K562 (cell line): ENCODE measurements around the gene SLC25A31. TPM values are rescaled to one million over a fixed set of nuclear protein-coding genes. Genes with fewer than 3 reads are reported as not detected.
A peak's percentile ranks its signal among the peaks of the same experiment; 100 is the strongest.

Experiments used
- CEBPB ChIP-seq: fragments of 450-650 bp; IDR thresholded peaks from 2 replicates; pipeline ENCODE4 v1.6.1; 2016; ENCODE audit warnings: missing genetic modification characterization, missing compliant biosample characterization
- DDX20 ChIP-seq: fragments of 450-650 bp; IDR thresholded peaks from 2 replicates; pipeline ENCODE4 v1.6.1; 2016; ENCODE audit warnings: missing genetic modification characterization, low read depth, mild to moderate bottlenecking, missing compliant biosample characterization, moderate library complexity
- E2F3 ChIP-seq: fragments of 250-450 bp; sonication (Bioruptor Pico); IDR thresholded peaks from 2 replicates; pipeline ENCODE4 v1.4.0; 2020; ENCODE audit warnings: mild to moderate bottlenecking
- JUNB ChIP-seq: fragments of 450-650 bp; formaldehyde crosslinking; conservative IDR thresholded peaks from 2 replicates; pipeline ENCODE4 v1.4.0; 2020; ENCODE audit warnings: mild to moderate bottlenecking
- MBD2 ChIP-seq: sonication (generic); IDR thresholded peaks from 2 replicates; pipeline ENCODE4 v1.6.1; 2016; ENCODE audit warnings: low read depth, borderline replicate concordance
- MCM3 ChIP-seq: fragments of 450-650 bp; IDR thresholded peaks from 2 replicates; pipeline ENCODE4 v1.6.1; 2016
- MYBL2 ChIP-seq, 2 experiments: fragments of 450-650 bp in 1 of 2; sonication (generic) in 1 of 2; formaldehyde crosslinking in 1 of 2; IDR thresholded peaks; 2 replicates each; pipeline versions ENCODE4 v1.6.1 to v1.8.1; 2017 to 2022; ENCODE audit warnings: borderline replicate concordance in 1 of 2, inconsistent platforms in 1 of 2, low read depth in 1 of 2, mild to moderate bottlenecking in 1 of 2, missing genetic modification reagents in 1 of 2, moderate library complexity in 1 of 2
- NCOR1 ChIP-seq: fragments of 450-650 bp; IDR thresholded peaks from 2 replicates; pipeline ENCODE4 v1.6.1; 2016; ENCODE audit warnings: mild to moderate bottlenecking, moderate library complexity
- NEUROD1 ChIP-seq: fragments of 150-350 bp; IDR thresholded peaks from 2 replicates; pipeline ENCODE4 v1.6.1; 2014; ENCODE audit warnings: borderline replicate concordance, low read length, low read depth; ENCODE audit not compliant: partially characterized antibody
- NR2C1 ChIP-seq, 2 experiments: fragments of 450-650 bp; IDR thresholded peaks; 2 replicates each; pipeline ENCODE4 v1.6.1; 2017; ENCODE audit warnings: mild to moderate bottlenecking in 2 of 2, antibody characterized with exemption in 1 of 2, inconsistent platforms in 1 of 2, missing compliant biosample characterization in 1 of 2, missing genetic modification characterization in 1 of 2
- SMC3 ChIP-seq: conservative IDR thresholded peaks from 2 replicates; pipeline ENCODE4 v1.6.1; 2011; ENCODE audit warnings: low read depth, low read length, improper control_type of control experiment; ENCODE audit not compliant: insufficient read depth
- TBL1XR1 ChIP-seq, 2 experiments: IDR thresholded peaks; 2 replicates each; pipeline ENCODE4 v1.6.1; 2012; ENCODE audit warnings: improper control_type of control experiment in 2 of 2, low read length in 2 of 2, mild to moderate bottlenecking in 1 of 2
- TCF7L2 ChIP-seq: fragments of 150-350 bp; IDR thresholded peaks from 2 replicates; pipeline ENCODE4 v1.6.1; 2016; ENCODE audit warnings: low read depth, mild to moderate bottlenecking, low read length, moderate library complexity
- ZNF583 ChIP-seq: fragments of 250-450 bp; sonication (Bioruptor Pico); IDR thresholded peaks from 2 replicates; pipeline ENCODE4 v1.4.0; 2020
- polyA plus RNA-seq, 8 experiments: library from polyadenylated mRNA; depleted of rRNA in 4 of 8; stranded (reverse) in 5 of 8; unstranded in 3 of 8; fragments of >200 nt; fragmentation: Nextera tagmentation in 2 of 8; fragmentation: Illumina TruSeq in 1 of 8; extraction: Ambion mirVana in 2 of 8; extraction: Trizol in 1 of 8; gene quantifications; 2 replicates each; pipeline versions ENCODE4 v1.2.1 to v1.2.3, GENCODE V29; 2011 to 2014; ENCODE audit warnings: inconsistent platforms in 1 of 8, missing spikeins in 1 of 8
- total RNA-seq, 7 experiments: library from RNA; depleted of rRNA in 6 of 7; stranded (reverse); fragments of >200 nt in 6 of 7; fragmentation: Illumina TruSeq in 2 of 7; extraction: Trizol in 2 of 7; gene quantifications; 2 replicates each; pipeline versions ENCODE4 v1.2.1 to v1.2.3, GENCODE V29; 2011 to 2021; ENCODE audit warnings: low replicate concordance in 1 of 7
- TF ChIP-seq, protein P1 (sequence below): sonication (generic); formaldehyde crosslinking; IDR thresholded peaks from 2 replicates; pipeline ENCODE4 v1.8.0; 2022; ENCODE audit warnings: mild to moderate bottlenecking, missing genetic modification reagents
- TF ChIP-seq, protein P2 (sequence below): fragments of 450-650 bp; IDR thresholded peaks from 2 replicates; pipeline ENCODE4 v1.6.1; 2017; ENCODE audit warnings: antibody characterized with exemption, mild to moderate bottlenecking
- TF ChIP-seq, protein P3 (sequence below): fragments of 450-650 bp; IDR thresholded peaks from 2 replicates; pipeline ENCODE4 v1.6.1; 2018; ENCODE audit not compliant: partially characterized antibody

Gene SLC25A31
- total and polyA plus RNA-seq, 9 of the 15 experiments (the other 6 are each of a cell fraction or from before 2014, with no cell fraction given), result 0.07 TPM; not detected in 8

DNA sequence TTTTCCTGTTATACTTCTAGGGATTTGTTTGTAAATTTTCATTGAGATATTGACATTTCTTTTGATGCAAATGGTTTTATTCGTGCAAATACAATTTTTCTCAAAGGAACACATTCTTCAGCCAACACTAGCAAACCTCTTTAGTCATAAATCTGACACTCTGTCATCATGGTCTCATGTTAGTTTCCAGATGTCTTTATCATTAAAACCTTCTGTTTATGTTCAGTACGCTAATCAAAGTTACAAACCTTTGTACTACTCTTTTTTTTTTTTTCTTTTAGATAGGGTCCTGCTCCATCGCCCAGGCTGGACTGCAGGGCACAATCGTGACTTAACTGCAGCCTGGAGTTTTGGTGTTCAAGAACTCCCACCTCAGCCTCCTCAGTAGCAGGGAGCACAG, 7.1 kb downstream of the SLC25A31 start (continued):
- TF ChIP-seq, protein P1, sequence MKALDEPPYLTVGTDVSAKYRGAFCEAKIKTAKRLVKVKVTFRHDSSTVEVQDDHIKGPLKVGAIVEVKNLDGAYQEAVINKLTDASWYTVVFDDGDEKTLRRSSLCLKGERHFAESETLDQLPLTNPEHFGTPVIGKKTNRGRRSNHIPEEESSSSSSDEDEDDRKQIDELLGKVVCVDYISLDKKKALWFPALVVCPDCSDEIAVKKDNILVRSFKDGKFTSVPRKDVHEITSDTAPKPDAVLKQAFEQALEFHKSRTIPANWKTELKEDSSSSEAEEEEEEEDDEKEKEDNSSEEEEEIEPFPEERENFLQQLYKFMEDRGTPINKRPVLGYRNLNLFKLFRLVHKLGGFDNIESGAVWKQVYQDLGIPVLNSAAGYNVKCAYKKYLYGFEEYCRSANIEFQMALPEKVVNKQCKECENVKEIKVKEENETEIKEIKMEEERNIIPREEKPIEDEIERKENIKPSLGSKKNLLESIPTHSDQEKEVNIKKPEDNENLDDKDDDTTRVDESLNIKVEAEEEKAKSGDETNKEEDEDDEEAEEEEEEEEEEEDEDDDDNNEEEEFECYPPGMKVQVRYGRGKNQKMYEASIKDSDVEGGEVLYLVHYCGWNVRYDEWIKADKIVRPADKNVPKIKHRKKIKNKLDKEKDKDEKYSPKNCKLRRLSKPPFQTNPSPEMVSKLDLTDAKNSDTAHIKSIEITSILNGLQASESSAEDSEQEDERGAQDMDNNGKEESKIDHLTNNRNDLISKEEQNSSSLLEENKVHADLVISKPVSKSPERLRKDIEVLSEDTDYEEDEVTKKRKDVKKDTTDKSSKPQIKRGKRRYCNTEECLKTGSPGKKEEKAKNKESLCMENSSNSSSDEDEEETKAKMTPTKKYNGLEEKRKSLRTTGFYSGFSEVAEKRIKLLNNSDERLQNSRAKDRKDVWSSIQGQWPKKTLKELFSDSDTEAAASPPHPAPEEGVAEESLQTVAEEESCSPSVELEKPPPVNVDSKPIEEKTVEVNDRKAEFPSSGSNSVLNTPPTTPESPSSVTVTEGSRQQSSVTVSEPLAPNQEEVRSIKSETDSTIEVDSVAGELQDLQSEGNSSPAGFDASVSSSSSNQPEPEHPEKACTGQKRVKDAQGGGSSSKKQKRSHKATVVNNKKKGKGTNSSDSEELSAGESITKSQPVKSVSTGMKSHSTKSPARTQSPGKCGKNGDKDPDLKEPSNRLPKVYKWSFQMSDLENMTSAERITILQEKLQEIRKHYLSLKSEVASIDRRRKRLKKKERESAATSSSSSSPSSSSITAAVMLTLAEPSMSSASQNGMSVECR (CRISPR knock-in tag), result no peak
- TF ChIP-seq E2F3 (CRISPR knock-in tag) (no peak), MYBL2 (IDR thresholded peaks at IDR 0.05; ENCODE audit: low read depth) (no peak), MYBL2 (CRISPR knock-in tag; IDR thresholded peaks at IDR 0.05; ENCODE audit: borderline replicate concordance) (no peak), SMC3 (no peak), TCF7L2 (no peak), NEUROD1 (no peak), ZNF583 (CRISPR knock-in tag) (no peak), JUNB (CRISPR knock-in tag) (no peak), CEBPB (tag) (no peak), NCOR1 (peak; percentile 71), MBD2 (no peak), NR2C1 (IDR thresholded peaks at IDR 0.05) (no peak), NR2C1 (tag; IDR thresholded peaks at IDR 0.05) (no peak), DDX20 (no peak), MCM3 (no peak), TBL1XR1 (IDR thresholded peaks at IDR 0.05; ENCODE audit: low read length in 2 of 2) (no peak)
- TF ChIP-seq, protein P2, sequence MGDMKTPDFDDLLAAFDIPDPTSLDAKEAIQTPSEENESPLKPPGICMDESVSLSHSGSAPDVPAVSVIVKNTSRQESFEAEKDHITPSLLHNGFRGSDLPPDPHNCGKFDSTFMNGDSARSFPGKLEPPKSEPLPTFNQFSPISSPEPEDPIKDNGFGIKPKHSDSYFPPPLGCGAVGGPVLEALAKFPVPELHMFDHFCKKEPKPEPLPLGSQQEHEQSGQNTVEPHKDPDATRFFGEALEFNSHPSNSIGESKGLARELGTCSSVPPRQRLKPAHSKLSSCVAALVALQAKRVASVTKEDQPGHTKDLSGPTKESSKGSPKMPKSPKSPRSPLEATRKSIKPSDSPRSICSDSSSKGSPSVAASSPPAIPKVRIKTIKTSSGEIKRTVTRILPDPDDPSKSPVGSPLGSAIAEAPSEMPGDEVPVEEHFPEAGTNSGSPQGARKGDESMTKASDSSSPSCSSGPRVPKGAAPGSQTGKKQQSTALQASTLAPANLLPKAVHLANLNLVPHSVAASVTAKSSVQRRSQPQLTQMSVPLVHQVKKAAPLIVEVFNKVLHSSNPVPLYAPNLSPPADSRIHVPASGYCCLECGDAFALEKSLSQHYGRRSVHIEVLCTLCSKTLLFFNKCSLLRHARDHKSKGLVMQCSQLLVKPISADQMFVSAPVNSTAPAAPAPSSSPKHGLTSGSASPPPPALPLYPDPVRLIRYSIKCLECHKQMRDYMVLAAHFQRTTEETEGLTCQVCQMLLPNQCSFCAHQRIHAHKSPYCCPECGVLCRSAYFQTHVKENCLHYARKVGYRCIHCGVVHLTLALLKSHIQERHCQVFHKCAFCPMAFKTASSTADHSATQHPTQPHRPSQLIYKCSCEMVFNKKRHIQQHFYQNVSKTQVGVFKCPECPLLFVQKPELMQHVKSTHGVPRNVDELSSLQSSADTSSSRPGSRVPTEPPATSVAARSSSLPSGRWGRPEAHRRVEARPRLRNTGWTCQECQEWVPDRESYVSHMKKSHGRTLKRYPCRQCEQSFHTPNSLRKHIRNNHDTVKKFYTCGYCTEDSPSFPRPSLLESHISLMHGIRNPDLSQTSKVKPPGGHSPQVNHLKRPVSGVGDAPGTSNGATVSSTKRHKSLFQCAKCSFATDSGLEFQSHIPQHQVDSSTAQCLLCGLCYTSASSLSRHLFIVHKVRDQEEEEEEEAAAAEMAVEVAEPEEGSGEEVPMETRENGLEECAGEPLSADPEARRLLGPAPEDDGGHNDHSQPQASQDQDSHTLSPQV, result no peak
- TF ChIP-seq, protein P3, sequence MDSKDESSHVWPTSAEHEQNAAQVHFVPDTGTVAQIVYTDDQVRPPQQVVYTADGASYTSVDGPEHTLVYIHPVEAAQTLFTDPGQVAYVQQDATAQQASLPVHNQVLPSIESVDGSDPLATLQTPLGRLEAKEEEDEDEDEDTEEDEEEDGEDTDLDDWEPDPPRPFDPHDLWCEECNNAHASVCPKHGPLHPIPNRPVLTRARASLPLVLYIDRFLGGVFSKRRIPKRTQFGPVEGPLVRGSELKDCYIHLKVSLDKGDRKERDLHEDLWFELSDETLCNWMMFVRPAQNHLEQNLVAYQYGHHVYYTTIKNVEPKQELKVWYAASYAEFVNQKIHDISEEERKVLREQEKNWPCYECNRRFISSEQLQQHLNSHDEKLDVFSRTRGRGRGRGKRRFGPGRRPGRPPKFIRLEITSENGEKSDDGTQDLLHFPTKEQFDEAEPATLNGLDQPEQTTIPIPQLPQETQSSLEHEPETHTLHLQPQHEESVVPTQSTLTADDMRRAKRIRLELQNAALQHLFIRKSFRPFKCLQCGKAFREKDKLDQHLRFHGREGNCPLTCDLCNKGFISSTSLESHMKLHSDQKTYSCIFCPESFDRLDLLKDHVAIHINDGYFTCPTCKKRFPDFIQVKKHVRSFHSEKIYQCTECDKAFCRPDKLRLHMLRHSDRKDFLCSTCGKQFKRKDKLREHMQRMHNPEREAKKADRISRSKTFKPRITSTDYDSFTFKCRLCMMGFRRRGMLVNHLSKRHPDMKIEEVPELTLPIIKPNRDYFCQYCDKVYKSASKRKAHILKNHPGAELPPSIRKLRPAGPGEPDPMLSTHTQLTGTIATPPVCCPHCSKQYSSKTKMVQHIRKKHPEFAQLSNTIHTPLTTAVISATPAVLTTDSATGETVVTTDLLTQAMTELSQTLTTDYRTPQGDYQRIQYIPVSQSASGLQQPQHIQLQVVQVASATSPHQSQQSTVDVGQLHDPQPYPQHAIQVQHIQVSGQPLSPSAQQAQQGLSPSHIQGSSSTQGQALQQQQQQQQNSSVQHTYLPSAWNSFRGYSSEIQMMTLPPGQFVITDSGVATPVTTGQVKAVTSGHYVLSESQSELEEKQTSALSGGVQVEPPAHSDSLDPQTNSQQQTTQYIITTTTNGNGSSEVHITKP, result no peak
